ENCODE results near the gene CEP104. TPM values are rescaled to one million over a fixed set of nuclear protein-coding genes. Genes with fewer than 3 reads are reported as not detected.

The CEP104 gene
- total RNA-seq, 1 experiment from 2014 or later, result 50.8 TPM

- Histone ChIP-seq H3K36me3 (ENCODE audit: insufficient read depth, low read length, poor library complexity, severe bottlenecking) (peaks cover 25% of the 10 kb centered on the region), H3K27me3 (replicated peaks; ENCODE audit: insufficient read depth, low read depth, low read length, poor library complexity) (no peaks in the 10 kb centered on the region), H3K27ac (ENCODE audit: low read depth, low read length, poor library complexity, severe bottlenecking) (no peak overlapping the region), H3K4me3 (ENCODE audit: low read depth, low read length, poor library complexity, severe bottlenecking) (no peak overlapping the region), H3K9me3 (ENCODE audit: low read depth, low read length, poor library complexity, severe bottlenecking) (no peaks in the 10 kb centered on the region), H3K4me1 (ENCODE audit: insufficient read depth, low read length, poor library complexity, severe bottlenecking) (peaks cover 3% of the 10 kb centered on the region)
- no peak for DNase-seq (ENCODE audit: low spot score)
- BruUV-seq (replicated peaks), result no TSS peak
- ChIA-PET POLR2A (ENCODE audit: low non-redundant PET) (no interaction called here), CTCF (interaction anchor here (0.6 kb wide), 1 partner anchor 1496 kb away, joined by 4 read pairs; no protein-coding TSS in a partner anchor)
- intact Hi-C loops (cut with micrococcal nuclease; ENCODE audit: unreplicated experiment), result no loop called here
- no peak for TF ChIP-seq CTCF (conservative IDR thresholded peaks at IDR 0.05; ENCODE audit: low read depth, low read length)
- TF ChIP-seq EZH2 (IDR thresholded peaks at IDR 0.05; ENCODE audit: borderline replicate concordance, low read depth, low read length, poor library complexity, severe bottlenecking), result no peak
Measured at GRCh38 chr1:3788756-3789420, 68.1 kb downstream of the CEP104 start.

DNA sequence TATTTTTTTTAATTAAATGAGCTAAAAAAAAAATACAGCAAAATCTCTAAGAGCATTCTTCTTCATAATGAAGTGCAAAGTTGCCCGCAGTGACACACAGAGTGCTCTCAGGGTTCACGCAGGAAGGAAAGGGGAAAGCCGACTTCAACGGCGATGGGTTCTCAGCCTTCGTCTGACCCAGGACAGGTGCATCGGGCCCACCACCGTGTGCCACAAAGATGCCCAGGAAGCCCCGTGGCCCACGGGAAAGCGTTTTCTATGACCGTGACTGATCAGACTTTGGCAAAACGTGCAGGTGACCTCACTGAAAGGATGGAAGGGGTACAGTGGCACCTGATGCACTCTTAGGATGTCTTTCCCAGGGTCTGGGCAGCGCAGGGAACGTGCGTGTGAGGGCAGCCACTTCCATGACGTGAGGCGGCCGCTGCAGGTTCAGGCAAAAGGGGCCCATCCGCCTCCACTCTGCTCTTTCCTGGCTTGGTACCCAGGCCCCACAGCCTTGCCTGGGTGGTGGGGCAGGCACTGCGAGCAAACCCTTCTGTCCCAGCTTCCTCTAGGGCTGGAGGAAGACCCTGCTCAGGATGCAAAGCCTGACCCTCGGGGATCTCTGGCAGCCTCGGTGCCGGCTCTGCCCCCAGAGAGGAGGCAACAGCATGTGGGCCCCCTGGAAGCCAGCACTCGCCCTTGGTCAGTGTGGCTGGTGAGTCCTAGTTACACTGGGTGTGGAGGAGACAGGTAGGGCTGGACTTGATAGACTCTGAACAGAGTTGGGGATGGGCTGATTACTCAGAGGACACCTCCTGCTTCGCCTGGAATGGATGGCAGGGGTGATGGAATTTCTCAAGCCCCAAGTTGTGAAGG lies 69.0 kb downstream of the CEP104 start:
- no peak overlapping the region for H3K27ac ChIP-seq (ENCODE audit: low read depth, low read length, poor library complexity, severe bottlenecking)
- intact Hi-C loops (cut with micrococcal nuclease; ENCODE audit: unreplicated experiment), result no loop called here
- ChIA-PET CTCF (interaction anchor here (0.6 kb wide), 1 partner anchor 1496 kb away, joined by 4 read pairs; no protein-coding TSS in a partner anchor), POLR2A (ENCODE audit: low non-redundant PET) (no interaction called here)
- peaks cover 32% of the 10 kb centered on the region for H3K36me3 ChIP-seq (ENCODE audit: insufficient read depth, low read length, poor library complexity, severe bottlenecking)
- no peaks in the 10 kb centered on the region for H3K4me1 ChIP-seq (ENCODE audit: insufficient read depth, low read length, poor library complexity, severe bottlenecking)
- no peaks in the 10 kb centered on the region for H3K9me3 ChIP-seq (ENCODE audit: low read depth, low read length, poor library complexity, severe bottlenecking)
- BruUV-seq (replicated peaks), result no TSS peak
- no peaks in the 10 kb centered on the region for H3K27me3 ChIP-seq (replicated peaks; ENCODE audit: insufficient read depth, low read depth, low read length, poor library complexity)
- no peak overlapping the region for H3K4me3 ChIP-seq (ENCODE audit: low read depth, low read length, poor library complexity, severe bottlenecking)
- TF ChIP-seq EZH2 (IDR thresholded peaks at IDR 0.05; ENCODE audit: borderline replicate concordance, low read depth, low read length, poor library complexity, severe bottlenecking) (no peak), CTCF (conservative IDR thresholded peaks at IDR 0.05; ENCODE audit: low read depth, low read length) (no peak)
- DNase-seq (ENCODE audit: low spot score), result no peak

- Histone ChIP-seq H3K4me3 (ENCODE audit: low read depth, low read length, poor library complexity, severe bottlenecking) (no peak overlapping the region), H3K27ac (ENCODE audit: low read depth, low read length, poor library complexity, severe bottlenecking) (no peak overlapping the region)
- POLR2A ChIA-PET (ENCODE audit: low non-redundant PET), result no interaction called here
Measured at GRCh38 chr1:3787349-3787715, 69.7 kb downstream of the CEP104 start.

More at GRCh38 chr1:3787349-3787715, 69.7 kb downstream of the CEP104 start:
- CTCF ChIA-PET, result no interaction called here
- no peak for DNase-seq (ENCODE audit: low spot score)
- TF ChIP-seq CTCF (conservative IDR thresholded peaks at IDR 0.05; ENCODE audit: low read depth, low read length) (no peak), EZH2 (IDR thresholded peaks at IDR 0.05; ENCODE audit: borderline replicate concordance, low read depth, low read length, poor library complexity, severe bottlenecking) (no peak)
- intact Hi-C loops (cut with micrococcal nuclease; ENCODE audit: unreplicated experiment), result no loop called here
- Histone ChIP-seq H3K9me3 (ENCODE audit: low read depth, low read length, poor library complexity, severe bottlenecking) (no peaks in the 10 kb centered on the region), H3K4me1 (ENCODE audit: insufficient read depth, low read length, poor library complexity, severe bottlenecking) (no peaks in the 10 kb centered on the region), H3K27me3 (replicated peaks; ENCODE audit: insufficient read depth, low read depth, low read length, poor library complexity) (no peaks in the 10 kb centered on the region), H3K36me3 (ENCODE audit: insufficient read depth, low read length, poor library complexity, severe bottlenecking) (peaks cover 38% of the 10 kb centered on the region)
- no TSS peak for BruUV-seq (replicated peaks)
